Measurements from ENCODE around the gene WDR37. TPM values are rescaled to one million over a fixed set of nuclear protein-coding genes. Genes with fewer than 3 reads are reported as not detected.

WDR37 gene
- total RNA-seq, 2 donors from 2014 or later, result 18.6 to 18.7 TPM

DNA sequence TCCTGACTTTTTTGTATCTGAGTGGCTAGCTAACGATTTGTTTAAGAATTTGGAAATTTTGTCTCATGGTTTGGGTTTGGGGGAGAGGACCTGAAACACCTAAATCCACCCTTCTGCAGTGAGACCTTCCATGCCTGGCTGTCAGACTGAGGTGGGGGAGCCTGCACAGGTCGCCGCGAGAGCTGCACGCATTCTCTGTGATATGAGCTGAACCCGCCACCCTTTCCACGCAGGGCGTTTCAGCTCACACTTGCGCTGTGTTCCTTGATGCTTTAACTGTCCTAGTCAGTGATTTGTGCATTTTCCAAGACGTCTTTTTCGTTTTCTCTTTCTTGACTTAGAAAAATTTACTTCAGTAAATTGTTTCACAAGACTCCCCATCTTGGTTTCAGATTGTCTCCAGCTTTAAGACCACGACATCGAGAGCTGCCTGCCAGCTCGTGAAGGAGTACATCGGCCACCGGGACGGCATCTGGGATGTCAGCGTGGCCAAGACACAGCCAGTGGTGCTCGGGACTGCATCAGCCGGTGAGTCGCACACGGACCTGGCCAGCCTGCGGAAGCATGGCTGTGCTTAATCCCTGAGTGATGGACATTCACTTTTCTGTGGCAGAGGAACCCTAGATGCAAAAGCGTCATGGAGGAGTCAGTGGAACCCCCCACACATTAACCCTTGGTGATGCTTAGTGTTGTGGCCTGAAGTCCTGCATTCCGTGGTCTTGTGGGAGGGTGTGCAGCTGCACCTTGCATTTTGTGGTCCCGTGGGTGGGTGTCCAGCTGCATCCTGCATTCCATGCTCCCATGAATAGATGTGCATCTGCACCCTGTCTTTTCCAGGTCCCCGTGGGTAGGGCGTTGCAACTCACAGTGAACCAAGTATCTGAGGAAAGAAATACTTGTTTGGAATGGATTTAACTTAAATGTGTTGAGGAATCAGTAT is 28.1 kb downstream of the WDR37 start:
- Histone ChIP-seq H3K36me3 (peaks cover 12% of the 10 kb centered on the region), H3K27me3 (no peaks in the 10 kb centered on the region), H3K9me3 (no peaks in the 10 kb centered on the region), H3K4me1 (no peaks in the 10 kb centered on the region), H3K4me3 (no peak overlapping the region), H3K27ac (no peak overlapping the region), H3K9ac (ENCODE audit: low read depth in 2 of 2, low read length in 2 of 2) (no peak overlapping the region)
- TF ChIP-seq, protein P1, sequence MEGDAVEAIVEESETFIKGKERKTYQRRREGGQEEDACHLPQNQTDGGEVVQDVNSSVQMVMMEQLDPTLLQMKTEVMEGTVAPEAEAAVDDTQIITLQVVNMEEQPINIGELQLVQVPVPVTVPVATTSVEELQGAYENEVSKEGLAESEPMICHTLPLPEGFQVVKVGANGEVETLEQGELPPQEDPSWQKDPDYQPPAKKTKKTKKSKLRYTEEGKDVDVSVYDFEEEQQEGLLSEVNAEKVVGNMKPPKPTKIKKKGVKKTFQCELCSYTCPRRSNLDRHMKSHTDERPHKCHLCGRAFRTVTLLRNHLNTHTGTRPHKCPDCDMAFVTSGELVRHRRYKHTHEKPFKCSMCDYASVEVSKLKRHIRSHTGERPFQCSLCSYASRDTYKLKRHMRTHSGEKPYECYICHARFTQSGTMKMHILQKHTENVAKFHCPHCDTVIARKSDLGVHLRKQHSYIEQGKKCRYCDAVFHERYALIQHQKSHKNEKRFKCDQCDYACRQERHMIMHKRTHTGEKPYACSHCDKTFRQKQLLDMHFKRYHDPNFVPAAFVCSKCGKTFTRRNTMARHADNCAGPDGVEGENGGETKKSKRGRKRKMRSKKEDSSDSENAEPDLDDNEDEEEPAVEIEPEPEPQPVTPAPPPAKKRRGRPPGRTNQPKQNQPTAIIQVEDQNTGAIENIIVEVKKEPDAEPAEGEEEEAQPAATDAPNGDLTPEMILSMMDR (IDR thresholded peaks at IDR 0.05), result no peak
- intact Hi-C loops (cut with DNase I), result no loop called here
- DNase-seq, result no peak

- Histone ChIP-seq H3K9ac (ENCODE audit: low read depth in 2 of 2, low read length in 2 of 2) (no peak overlapping the region), H3K4me1 (no peaks in the 10 kb centered on the region), H3K36me3 (peaks cover 12% of the 10 kb centered on the region), H3K9me3 (no peaks in the 10 kb centered on the region), H3K4me3 (no peak overlapping the region), H3K27ac (no peak overlapping the region), H3K27me3 (no peaks in the 10 kb centered on the region)
- intact Hi-C loops (cut with DNase I), result no loop called here
- TF ChIP-seq, protein P1 (IDR thresholded peaks at IDR 0.05), result no peak
- no peak for DNase-seq
These were observed 29.1 kb downstream of the WDR37 start for GRCh38 chr10:1085258-1085657.

- Histone ChIP-seq H3K4me3 (no peak overlapping the region), H3K4me1 (no peaks in the 10 kb centered on the region), H3K27ac (no peak overlapping the region), H3K9me3 (no peaks in the 10 kb centered on the region), H3K9ac (ENCODE audit: low read depth in 2 of 2, low read length in 2 of 2) (no peak overlapping the region), H3K27me3 (no peaks in the 10 kb centered on the region), H3K36me3 (peaks cover 19% of the 10 kb centered on the region)
- intact Hi-C loops (cut with DNase I), result no loop called here
- DNase-seq, result no peak
- TF ChIP-seq, protein P1 (IDR thresholded peaks at IDR 0.05), result no peak
These were observed 30.6 kb downstream of the WDR37 start for GRCh38 chr10:1086787-1087186.

- no peak for DNase-seq
- Histone ChIP-seq H3K4me1 (no peaks in the 10 kb centered on the region), H3K4me3 (no peak overlapping the region), H3K27ac (no peak overlapping the region), H3K9ac (ENCODE audit: low read depth in 2 of 2, low read length in 2 of 2) (no peak overlapping the region), H3K36me3 (peaks cover 19% of the 10 kb centered on the region), H3K9me3 (no peaks in the 10 kb centered on the region), H3K27me3 (no peaks in the 10 kb centered on the region)
- TF ChIP-seq, protein P1 (IDR thresholded peaks at IDR 0.05), result no peak
- intact Hi-C loops (cut with DNase I), result no loop called here
These were observed 33.0 kb downstream of the WDR37 start for GRCh38 chr10:1089017-1089689.

- no peaks in the 10 kb centered on the region for H3K4me1 ChIP-seq
- no peak overlapping the region for H3K4me3 ChIP-seq
- no peak overlapping the region for H3K9ac ChIP-seq (ENCODE audit: low read depth in 2 of 2, low read length in 2 of 2)
- intact Hi-C loops (cut with DNase I), result no loop called here
- H3K27ac ChIP-seq, result no peak overlapping the region
- TF ChIP-seq, protein P1 (IDR thresholded peaks at IDR 0.05), result no peak
- DNase-seq, result no peak
- H3K36me3 ChIP-seq, result peaks cover 13% of the 10 kb centered on the region
- no peaks in the 10 kb centered on the region for H3K27me3 ChIP-seq
- H3K9me3 ChIP-seq, result no peaks in the 10 kb centered on the region
These were observed 34.5 kb downstream of the WDR37 start for GRCh38 chr10:1090696-1091095.
